SK-N-SH (cell line): ENCODE measurements around the gene STT3B.

Source experiments
- CTCF ChIP-seq: fragments of 200-600 bp; sonication (generic); IDR thresholded peaks from 2 replicates; pipeline ENCODE4 v1.6.1; 2017; ENCODE audit warnings: antibody characterized with exemption, mild to moderate bottlenecking, moderate library complexity
- EP300 ChIP-seq, 2 experiments: IDR thresholded peaks; 2 replicates each; pipeline versions ENCODE4 v1.4.0 to v1.6.1; 2012; ENCODE audit warnings: borderline replicate concordance in 1 of 2, low read depth in 1 of 2, low read length in 1 of 2
- EZH2phosphoT487 ChIP-seq: fragments of 200-600 bp; sonication (generic); IDR thresholded peaks from 2 replicates; pipeline ENCODE4 v1.6.1; 2017; ENCODE audit warnings: low read depth, mixed run types, mild to moderate bottlenecking, antibody characterized with exemption, moderate library complexity, borderline replicate concordance
- FOXM1 ChIP-seq: IDR thresholded peaks from 2 replicates; pipeline ENCODE4 v1.4.0; 2012; ENCODE audit warnings: low read depth, mild to moderate bottlenecking
- GABPA ChIP-seq: IDR thresholded peaks from 2 replicates; pipeline ENCODE4 v1.4.0; 2012; ENCODE audit warnings: low read depth, mild to moderate bottlenecking
- MAX ChIP-seq: IDR thresholded peaks from 2 replicates; pipeline ENCODE4 v1.4.0; 2012; ENCODE audit warnings: low read depth
- POLR2AphosphoS5 ChIP-seq: IDR thresholded peaks from 2 replicates; pipeline ENCODE4 v1.6.1; 2012; ENCODE audit warnings: low read depth, low read length
- RAD21 ChIP-seq: IDR thresholded peaks from 2 replicates; pipeline ENCODE4 v1.6.1; 2012; ENCODE audit warnings: mild to moderate bottlenecking, low read length
- RFX5 ChIP-seq: IDR thresholded peaks from 2 replicates; pipeline ENCODE4 v1.6.1; 2012; ENCODE audit warnings: mild to moderate bottlenecking, improper control_type of control experiment, low read length
- SIN3A ChIP-seq: IDR thresholded peaks from 2 replicates; pipeline ENCODE4 v1.6.1; 2012; ENCODE audit warnings: low read depth, mild to moderate bottlenecking, low read length, moderate library complexity, borderline replicate concordance
- TAF1 ChIP-seq: IDR thresholded peaks from 2 replicates; pipeline ENCODE4 v1.6.1; 2012; ENCODE audit warnings: low read depth, mild to moderate bottlenecking, low read length, moderate library complexity, borderline replicate concordance
- TEAD4 ChIP-seq: IDR thresholded peaks from 2 replicates; pipeline ENCODE4 v1.4.0; 2012; ENCODE audit warnings: mild to moderate bottlenecking, borderline replicate concordance; ENCODE audit not compliant: insufficient read depth

GRCh38 chr3:31552103-31552502 is 19.4 kb downstream of the STT3B start:
- no peak for TF ChIP-seq EP300 (IDR thresholded peaks at IDR 0.05; ENCODE audit: borderline replicate concordance in 1 of 2, low read depth in 1 of 2, low read length in 1 of 2)
- no peak for TF ChIP-seq TAF1
- TF ChIP-seq FOXM1: no peak
- TF ChIP-seq RFX5: no peak
- no peak for TF ChIP-seq TEAD4
- no peak for TF ChIP-seq CTCF
- no peak for TF ChIP-seq POLR2AphosphoS5
- TF ChIP-seq GABPA: no peak
- TF ChIP-seq MAX: no peak
- no peak for TF ChIP-seq RAD21
- no peak for TF ChIP-seq EZH2phosphoT487
- TF ChIP-seq SIN3A: no peak
